AG10803 (cell line): ENCODE data around the gene NECAB2.

Experiments
- DNase-seq: peaks from one replicate; pipeline ENCODE4 v3.0.0; 2010; ENCODE audit warnings: low read depth
- H3K4me3 ChIP-seq: 2 replicates; pipeline ENCODE4 v1.5.1; 2011; ENCODE audit warnings: mild to moderate bottlenecking, low read length, control low read depth
- TF ChIP-seq, protein P1 (sequence below): conservative IDR thresholded peaks from 2 replicates; pipeline ENCODE4 v1.5.1; 2011; ENCODE audit warnings: mild to moderate bottlenecking, low read length, control low read depth, inconsistent platforms

NECAB2 gene

DNA sequence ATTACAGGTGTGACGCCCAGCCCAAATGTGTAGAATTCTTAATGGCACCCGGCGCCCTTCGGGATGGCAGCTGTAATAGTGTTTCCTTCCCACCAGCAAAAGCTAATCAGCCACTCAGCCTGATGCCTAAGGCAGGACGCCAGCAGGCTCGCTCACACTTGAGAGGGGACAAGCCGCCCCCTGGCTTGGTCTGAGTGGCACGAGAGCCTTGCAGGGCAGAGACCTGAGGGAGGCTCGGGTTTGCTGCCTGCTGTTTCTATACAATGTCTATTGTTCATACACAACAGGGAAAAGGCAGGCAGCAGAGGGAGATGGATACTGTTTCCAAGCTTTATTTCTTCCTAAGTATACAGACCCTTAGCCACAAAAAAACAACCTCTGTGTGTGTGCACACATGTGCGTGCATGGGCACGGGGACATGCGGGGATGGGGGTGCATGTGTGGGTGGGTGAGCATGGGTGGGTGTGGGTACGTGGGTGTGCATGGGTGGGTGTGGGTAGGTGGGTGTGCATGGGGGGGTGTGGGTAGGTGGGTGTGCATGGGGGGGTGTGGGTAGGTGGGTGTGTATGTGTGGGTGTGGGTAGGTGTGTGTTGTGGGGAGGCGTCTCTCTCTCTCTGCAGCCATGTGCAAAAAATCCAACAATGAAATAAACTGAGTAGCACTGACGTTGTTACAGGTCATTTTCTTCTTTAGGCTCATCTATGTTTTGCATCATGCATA is 64.6 kb downstream of the NECAB2 start:
- H3K4me3 ChIP-seq, result no peak overlapping the region
- TF ChIP-seq, protein P1, sequence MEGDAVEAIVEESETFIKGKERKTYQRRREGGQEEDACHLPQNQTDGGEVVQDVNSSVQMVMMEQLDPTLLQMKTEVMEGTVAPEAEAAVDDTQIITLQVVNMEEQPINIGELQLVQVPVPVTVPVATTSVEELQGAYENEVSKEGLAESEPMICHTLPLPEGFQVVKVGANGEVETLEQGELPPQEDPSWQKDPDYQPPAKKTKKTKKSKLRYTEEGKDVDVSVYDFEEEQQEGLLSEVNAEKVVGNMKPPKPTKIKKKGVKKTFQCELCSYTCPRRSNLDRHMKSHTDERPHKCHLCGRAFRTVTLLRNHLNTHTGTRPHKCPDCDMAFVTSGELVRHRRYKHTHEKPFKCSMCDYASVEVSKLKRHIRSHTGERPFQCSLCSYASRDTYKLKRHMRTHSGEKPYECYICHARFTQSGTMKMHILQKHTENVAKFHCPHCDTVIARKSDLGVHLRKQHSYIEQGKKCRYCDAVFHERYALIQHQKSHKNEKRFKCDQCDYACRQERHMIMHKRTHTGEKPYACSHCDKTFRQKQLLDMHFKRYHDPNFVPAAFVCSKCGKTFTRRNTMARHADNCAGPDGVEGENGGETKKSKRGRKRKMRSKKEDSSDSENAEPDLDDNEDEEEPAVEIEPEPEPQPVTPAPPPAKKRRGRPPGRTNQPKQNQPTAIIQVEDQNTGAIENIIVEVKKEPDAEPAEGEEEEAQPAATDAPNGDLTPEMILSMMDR, result no peak
- no peak for DNase-seq

DNA sequence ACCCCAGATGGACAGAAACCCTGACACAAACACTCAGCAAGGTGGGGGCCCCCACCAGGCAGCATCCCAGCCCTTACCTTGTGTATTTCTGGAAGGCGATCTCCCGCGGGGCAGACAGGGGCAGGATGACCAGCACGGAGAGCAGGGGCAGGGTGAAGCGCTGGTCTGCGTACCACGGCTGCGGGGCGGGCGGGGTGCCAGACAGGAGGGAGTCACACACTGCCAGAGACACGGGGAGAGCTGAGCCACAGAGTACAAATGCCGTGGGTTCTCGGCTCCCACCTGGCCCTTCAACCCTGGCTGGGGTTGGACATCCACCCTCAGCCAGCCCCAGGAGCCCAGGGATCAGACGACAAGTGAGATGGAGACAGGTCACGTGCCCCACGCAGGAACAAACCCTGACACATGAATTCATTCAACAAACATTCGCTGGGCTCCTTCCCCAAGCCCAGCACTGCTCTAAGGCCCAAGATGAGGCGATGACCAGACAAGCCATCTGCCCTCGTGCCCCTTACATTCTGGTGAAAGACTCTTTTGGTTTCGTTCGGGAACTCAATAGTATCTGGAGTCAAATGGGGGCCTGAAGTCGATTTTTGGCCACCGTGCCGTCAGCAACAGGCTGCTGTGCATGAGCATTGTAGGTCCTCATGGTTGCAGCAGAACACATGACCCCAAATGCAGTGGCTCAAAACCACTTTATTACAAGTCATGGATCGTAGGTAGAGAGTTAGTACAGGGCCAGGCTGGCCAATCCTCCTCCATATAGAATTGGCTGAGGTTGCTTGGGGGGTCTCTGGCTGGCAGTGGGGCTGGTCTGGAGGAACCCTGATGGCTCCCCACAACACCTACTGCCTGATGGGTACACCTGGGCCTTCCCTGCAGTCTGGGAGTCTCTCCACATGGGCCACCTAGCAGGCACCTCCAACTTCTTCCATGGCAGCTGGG is 65.5 kb downstream of the NECAB2 start:
- H3K4me3 ChIP-seq, result no peak overlapping the region
- TF ChIP-seq, protein P1, result no peak
- DNase-seq, result no peak

DNA sequence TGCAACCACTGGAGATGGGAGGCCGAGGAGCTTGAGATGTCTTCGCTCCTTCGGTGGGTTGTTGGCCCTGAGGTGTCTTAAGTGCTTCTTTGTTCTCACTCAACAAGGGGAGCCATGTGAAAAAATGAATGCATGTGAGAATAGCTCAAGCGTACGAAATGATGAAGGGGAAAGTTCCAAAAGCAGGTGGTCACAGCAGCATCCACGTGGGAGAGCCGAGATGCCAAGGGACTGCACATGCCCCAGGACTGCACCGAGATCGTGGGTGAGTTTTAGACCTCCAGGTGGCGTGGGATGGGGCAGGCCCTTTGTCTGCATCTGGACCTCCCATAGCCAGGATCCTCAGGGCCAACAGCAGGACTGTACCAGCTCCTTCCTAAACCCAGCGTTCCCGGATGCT is 66.5 kb downstream of the NECAB2 start:
- H3K4me3 ChIP-seq, result no peak overlapping the region
- no peak for DNase-seq
- TF ChIP-seq, protein P1, result no peak

DNA sequence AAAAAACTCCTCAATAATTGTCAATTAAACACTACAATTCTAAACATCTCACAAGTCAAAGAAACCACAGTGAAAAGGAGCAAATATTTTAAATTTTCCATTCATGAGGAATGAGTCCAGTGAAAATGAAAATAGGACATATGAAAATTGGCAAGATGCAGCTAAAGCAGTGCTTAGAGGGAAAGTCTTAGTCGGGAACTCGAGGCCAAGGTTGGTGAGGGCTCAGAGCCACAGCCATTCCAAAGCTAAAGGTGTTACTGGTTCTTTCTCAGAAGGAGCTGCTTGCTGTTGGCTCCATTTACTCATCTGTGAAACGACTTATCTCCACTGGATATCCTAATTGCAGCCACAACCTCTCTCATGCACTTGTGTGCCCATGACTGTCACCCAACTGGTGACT is 68.1 kb downstream of the NECAB2 start:
- TF ChIP-seq, protein P1, result no peak
- no peak for DNase-seq
- no peak overlapping the region for H3K4me3 ChIP-seq

DNA sequence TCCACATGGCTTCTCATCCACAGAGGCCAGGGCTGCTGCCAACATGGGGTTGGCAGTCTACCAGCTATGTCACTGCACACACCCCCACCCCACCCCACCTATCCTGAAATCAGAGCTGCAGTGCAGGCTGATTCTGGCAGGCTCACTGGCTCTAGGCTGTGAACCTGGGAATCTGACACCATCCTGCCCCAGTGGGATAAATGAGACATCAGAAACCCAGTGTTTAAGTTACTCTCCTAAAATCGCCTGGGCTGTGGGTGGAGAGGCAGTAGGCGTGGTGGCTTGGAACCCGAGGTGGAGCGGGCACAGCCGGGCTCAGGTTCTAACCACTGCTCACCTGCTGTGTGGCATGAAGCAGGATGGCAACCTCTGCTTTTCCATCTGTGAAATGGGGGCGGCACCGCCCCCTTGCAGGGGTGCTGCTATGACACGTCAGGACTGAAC is 69.0 kb downstream of the NECAB2 start:
- no peak for DNase-seq
- no peak overlapping the region for H3K4me3 ChIP-seq
- TF ChIP-seq, protein P1, result no peak

DNA sequence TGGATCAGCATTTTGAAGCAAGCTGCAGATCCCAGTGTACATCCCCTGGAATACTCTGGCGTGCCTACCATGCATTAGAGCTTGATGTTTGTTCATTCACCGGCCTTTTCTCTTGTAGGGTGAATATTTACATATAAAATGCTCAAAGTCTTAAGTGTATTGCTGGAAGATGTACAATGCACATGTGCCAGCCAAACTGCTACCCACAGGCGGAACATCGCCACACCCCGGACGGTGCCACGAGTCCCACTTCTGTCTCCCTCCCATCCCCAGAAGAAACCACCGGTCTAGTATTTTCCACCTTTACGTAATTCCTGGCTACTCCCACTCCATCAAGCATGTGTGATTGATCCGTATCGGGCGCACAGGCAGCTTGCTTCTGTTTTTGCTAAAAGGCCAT is 70.4 kb downstream of the NECAB2 start:
- no peak overlapping the region for H3K4me3 ChIP-seq
- TF ChIP-seq, protein P1, result no peak
- DNase-seq, result no peak

DNA sequence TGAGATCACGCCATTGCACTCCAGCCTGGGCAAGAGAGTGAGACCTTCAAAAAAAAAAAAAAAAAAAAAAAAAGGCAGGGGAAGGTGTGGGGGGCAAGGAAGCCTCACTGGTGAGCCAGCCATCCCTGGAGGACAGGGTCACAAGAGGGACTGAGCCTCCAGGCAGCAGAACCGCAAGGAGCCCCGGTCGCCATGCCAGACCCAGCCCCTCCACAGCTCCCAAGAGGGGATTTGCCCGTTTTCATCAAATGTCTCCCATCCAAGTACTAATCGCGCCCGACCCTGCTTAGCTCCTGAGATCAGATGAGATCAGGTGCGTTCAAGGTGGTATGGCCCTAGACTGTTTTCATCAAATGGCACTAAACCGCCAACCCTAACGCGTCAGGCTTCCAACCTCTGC is 71.7 kb downstream of the NECAB2 start:
- H3K4me3 ChIP-seq, result no peak overlapping the region
- TF ChIP-seq, protein P1, result no peak
- DNase-seq, result no peak
